Subcutaneous abdominal adipose tissue (tissue), 5 donors: ENCODE results near the gene C22orf42.
"Not testable (repeated sequence)": the region's sequence is repeated elsewhere in the genome, so short reads cannot be mapped to it uniquely, and the experiment has no call there.

Source experiments
- H3K27ac ChIP-seq: one replicate; pipeline ENCODE4 v1.7.0; 2013; ENCODE audit warnings: low read depth, mild to moderate bottlenecking, inconsistent platforms, low read length, moderate library complexity
- H3K27me3 ChIP-seq, 5 donors: one replicate each; pipeline ENCODE4 v1.7.0; 2013; ENCODE audit warnings: low read length in 5 of 5, inconsistent platforms in 1 of 5; ENCODE audit not compliant: control insufficient read depth in 5 of 5, insufficient read depth in 4 of 5
- H3K36me3 ChIP-seq, 5 donors: one replicate each; pipeline ENCODE4 v1.7.0; 2013; ENCODE audit warnings: low read length in 5 of 5; ENCODE audit not compliant: control insufficient read depth in 5 of 5, insufficient read depth in 5 of 5
- H3K4me1 ChIP-seq, 5 donors: one replicate each; pipeline ENCODE4 v1.7.0; 2013; ENCODE audit warnings: low read length in 5 of 5, mild to moderate bottlenecking in 3 of 5, moderate library complexity in 1 of 5; ENCODE audit not compliant: control insufficient read depth in 5 of 5, insufficient read depth in 5 of 5
- H3K4me3 ChIP-seq, 5 donors: one replicate each; pipeline ENCODE4 v1.7.0; 2013; ENCODE audit warnings: low read length in 5 of 5, low read depth in 1 of 5
- H3K9ac ChIP-seq, 5 donors: one replicate each; pipeline ENCODE4 v1.7.0; 2013; ENCODE audit warnings: low read length in 5 of 5, mild to moderate bottlenecking in 4 of 5, moderate library complexity in 3 of 5
- H3K9me3 ChIP-seq, 5 donors: one replicate each; pipeline ENCODE4 v1.7.0; 2013; ENCODE audit warnings: low read length in 5 of 5; ENCODE audit not compliant: control insufficient read depth in 5 of 5
- donor health status: healthy.
- donor health status: healthy.
- donor health status: healthy.
- donor health status: healthy.
- donor health status: healthy.

The C22orf42 gene

GRCh38 chr22:32203181-32204039 is 44.3 kb upstream of the C22orf42 start:
- no peak overlapping the region for H3K27ac ChIP-seq
- H3K4me3 ChIP-seq: peak overlapping the region in 2 of 5 donors; percentile 43 to 46
- H3K36me3 ChIP-seq: no peaks in the 10 kb centered on the region
- no peak overlapping the region for H3K9ac ChIP-seq
- peaks cover 0 to 18% (median 14%) of the 10 kb centered on the region in 5 donors for H3K4me1 ChIP-seq
- no peaks in the 10 kb centered on the region for H3K9me3 ChIP-seq
- H3K27me3 ChIP-seq: peaks cover 22 to 39% (median 29%) of the 10 kb centered on the region in 5 donors

GRCh38 chr22:32202539-32203180 is 43.6 kb upstream of the C22orf42 start:
- H3K4me3 ChIP-seq: peak overlapping the region in 3 of 5 donors; percentile 2 to 46 (median 43)
- H3K4me1 ChIP-seq: peaks cover 0 to 18% (median 14%) of the 10 kb centered on the region in 5 donors
- H3K36me3 ChIP-seq: no peaks in the 10 kb centered on the region
- H3K9me3 ChIP-seq: no peaks in the 10 kb centered on the region
- no peak overlapping the region for H3K9ac ChIP-seq
- no peak overlapping the region for H3K27ac ChIP-seq
- peaks cover 23 to 39% (median 35%) of the 10 kb centered on the region in 5 donors for H3K27me3 ChIP-seq

- H3K9ac ChIP-seq: no peak overlapping the region
- peak overlapping the region in 2 of 5 donors; percentile 43 to 46 for H3K4me3 ChIP-seq
- no peaks in the 10 kb centered on the region for H3K9me3 ChIP-seq
- no peaks in the 10 kb centered on the region for H3K36me3 ChIP-seq
- no peak overlapping the region for H3K27ac ChIP-seq
- peaks cover 23 to 39% (median 35%) of the 10 kb centered on the region in 5 donors for H3K27me3 ChIP-seq
- peaks cover 0 to 18% (median 14%) of the 10 kb centered on the region in 5 donors for H3K4me1 ChIP-seq
Measured at GRCh38 chr22:32202161-32202538, 43.0 kb upstream of the C22orf42 start.

- H3K9ac ChIP-seq: no peak overlapping the region
- no peak overlapping the region for H3K4me3 ChIP-seq
- no peaks in the 10 kb centered on the region for H3K9me3 ChIP-seq
- peaks cover 0 to 15% (median 14%) of the 10 kb centered on the region in 5 donors for H3K4me1 ChIP-seq
- no peaks in the 10 kb centered on the region for H3K36me3 ChIP-seq
- peaks cover 23 to 38% (median 28%) of the 10 kb centered on the region in 5 donors for H3K27me3 ChIP-seq
- no peak overlapping the region for H3K27ac ChIP-seq
Measured at GRCh38 chr22:32200752-32201151, 41.6 kb upstream of the C22orf42 start.

- Histone ChIP-seq H3K4me3 (no peak overlapping the region), H3K4me1 (peaks cover 0 to 15% (median 14%) of the 10 kb centered on the region in 5 donors), H3K27ac (no peak overlapping the region), H3K36me3 (no peaks in the 10 kb centered on the region), H3K9ac (no peak overlapping the region), H3K9me3 (no peaks in the 10 kb centered on the region), H3K27me3 (peaks cover 23 to 37% (median 25%) of the 10 kb centered on the region in 5 donors)
Measured at GRCh38 chr22:32199961-32200360, 40.9 kb upstream of the C22orf42 start.

- no peak overlapping the region for H3K9ac ChIP-seq
- no peaks in the 10 kb centered on the region for H3K36me3 ChIP-seq
- H3K4me1 ChIP-seq: peaks cover 0 to 15% (median 11%) of the 10 kb centered on the region in 5 donors
- no peak overlapping the region for H3K4me3 ChIP-seq
- H3K9me3 ChIP-seq: no peaks in the 10 kb centered on the region
- no peak overlapping the region for H3K27ac ChIP-seq
- peaks cover 20 to 31% (median 22%) of the 10 kb centered on the region in 5 donors for H3K27me3 ChIP-seq
Measured at GRCh38 chr22:32199341-32199740, 40.2 kb upstream of the C22orf42 start.

- H3K27me3 ChIP-seq: peaks cover 6 to 16% (median 11%) of the 10 kb centered on the region in 5 donors
- not testable (repeated sequence) for H3K27ac ChIP-seq, H3K36me3 ChIP-seq, H3K4me1 ChIP-seq, H3K9me3 ChIP-seq, H3K9ac ChIP-seq, H3K4me3 ChIP-seq
Measured at GRCh38 chr22:32197553-32198226, 38.6 kb upstream of the C22orf42 start.

GRCh38 chr22:32195900-32196299 is 36.8 kb upstream of the C22orf42 start:
- peaks cover 0 to 12% (median 5%) of the 10 kb centered on the region in 5 donors for H3K27me3 ChIP-seq
- H3K27ac ChIP-seq, H3K9ac ChIP-seq, H3K9me3 ChIP-seq, H3K36me3 ChIP-seq, H3K4me3 ChIP-seq, H3K4me1 ChIP-seq: not testable (repeated sequence)

GRCh38 chr22:32193346-32193745 is 34.2 kb upstream of the C22orf42 start:
- H3K9ac ChIP-seq, H3K36me3 ChIP-seq, H3K4me3 ChIP-seq, H3K9me3 ChIP-seq, H3K27ac ChIP-seq, H3K27me3 ChIP-seq, H3K4me1 ChIP-seq: not testable (repeated sequence)

GRCh38 chr22:32191021-32191420 is 31.9 kb upstream of the C22orf42 start:
- H3K4me1 ChIP-seq, H3K27ac ChIP-seq, H3K9ac ChIP-seq, H3K9me3 ChIP-seq, H3K36me3 ChIP-seq, H3K27me3 ChIP-seq, H3K4me3 ChIP-seq: not testable (repeated sequence)
